HEK293 (cell line): ENCODE results near the gene GOLGA6L24.
"Not testable (repeated sequence)": the region's sequence is repeated elsewhere in the genome, so short reads cannot be mapped to it uniquely, and the experiment has no call there.

Experiments used
- CTCF ChIA-PET: fragments of 350-600 bp; formaldehyde crosslinking; extraction: SDS; loops from one replicate; lab custom pipeline; 2021; ENCODE audit warnings: antibody characterized with exemption; lab: Yijun Ruan, JAX
- POLR2A ChIA-PET: fragments of 300-600 bp; formaldehyde crosslinking; extraction: SDS; loops from one replicate; lab custom pipeline; 2020; ENCODE audit warnings: antibody characterized with exemption, inconsistent platforms; lab: Yijun Ruan, JAX
- H3K27ac ChIP-seq: fragments of 200-500 bp; sonication (Bioruptor generic); 2 replicates; pipeline ENCODE4 v1.5.1; 2014; ENCODE audit warnings: low read depth, low read length, control low read depth, inconsistent platforms; ENCODE audit errors: extremely low read depth
- H3K36me3 ChIP-seq, 2 experiments: fragments of 200-500 bp in 1 of 2; sonication (Bioruptor generic) in 1 of 2; 1 replicate in 1 of 2; 2 replicates in 1 of 2; pipeline ENCODE4 v1.5.1; 2014 to 2017; ENCODE audit warnings: inconsistent platforms in 2 of 2, low read length in 2 of 2; ENCODE audit not compliant: control insufficient read depth in 2 of 2, insufficient read depth in 1 of 2
- H3K4me1 ChIP-seq: fragments of 200-500 bp; sonication (Bioruptor generic); 2 replicates; pipeline ENCODE4 v1.5.1; 2014; ENCODE audit warnings: mild to moderate bottlenecking, low read length, inconsistent platforms; ENCODE audit not compliant: control insufficient read depth, insufficient read depth
- H3K4me3 ChIP-seq: 2 replicates; pipeline ENCODE4 v1.5.1; 2011; ENCODE audit warnings: low read depth, mild to moderate bottlenecking, control low read depth, low read length, moderate library complexity
- H3K9me3 ChIP-seq: fragments of 200-500 bp; sonication (Bioruptor generic); 2 replicates; pipeline ENCODE4 v1.5.1; 2014; ENCODE audit warnings: low read depth, low read length, inconsistent platforms; ENCODE audit not compliant: control insufficient read depth, insufficient read depth

The GOLGA6L24 gene

DNA sequence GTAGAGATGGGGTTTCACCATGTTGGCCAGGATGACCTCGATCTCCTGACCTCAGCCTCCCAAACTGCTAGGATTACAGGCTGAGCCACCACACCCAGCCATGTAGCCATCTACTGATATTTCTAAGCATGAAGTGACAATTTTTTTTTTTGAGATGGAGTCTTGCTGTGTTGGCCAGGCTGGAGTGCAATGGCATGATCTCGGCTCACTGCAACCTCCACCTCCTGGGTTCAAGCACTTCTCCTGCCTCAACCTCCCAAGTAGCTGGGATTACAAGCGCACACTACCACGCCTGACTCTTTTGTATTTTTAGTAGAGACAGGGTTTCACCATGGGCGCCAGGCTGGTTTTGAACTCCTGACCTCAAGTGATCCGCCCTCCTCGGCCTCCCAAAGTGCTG lies 40.9 kb downstream of the GOLGA6L24 start:
- CTCF ChIA-PET, H3K27ac ChIP-seq, H3K4me3 ChIP-seq, H3K9me3 ChIP-seq, H3K4me1 ChIP-seq, POLR2A ChIA-PET: not testable (repeated sequence)
- peaks cover 4 to 25% of the 10 kb centered on the region in 2 experiments; a peak in 2 of 3 replicates for H3K36me3 ChIP-seq

DNA sequence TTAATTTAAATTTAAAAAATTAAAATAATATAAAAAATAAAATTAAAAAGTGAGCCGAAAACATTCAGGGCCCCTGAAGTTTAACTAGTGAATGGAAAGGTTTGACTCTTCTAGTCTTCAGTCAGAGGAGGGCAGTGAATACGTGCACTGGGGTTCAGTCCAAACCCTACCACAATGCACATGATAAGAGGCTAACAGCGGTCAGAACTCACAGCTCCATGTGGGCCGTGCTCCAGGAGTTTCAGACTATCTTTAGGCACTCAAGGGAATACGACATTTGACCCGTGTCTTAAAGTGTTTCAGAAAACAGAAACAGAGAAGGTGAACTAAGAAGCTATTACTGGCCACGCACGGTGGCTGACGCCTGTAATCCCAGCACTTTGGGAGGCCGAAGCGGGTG lies 47.4 kb downstream of the GOLGA6L24 start:
- H3K4me1 ChIP-seq, CTCF ChIA-PET, POLR2A ChIA-PET, H3K27ac ChIP-seq, H3K4me3 ChIP-seq, H3K9me3 ChIP-seq: not testable (repeated sequence)
- H3K36me3 ChIP-seq = peaks cover 0 to 18% of the 10 kb centered on the region in 2 experiments; a peak in 2 of 3 replicates

DNA sequence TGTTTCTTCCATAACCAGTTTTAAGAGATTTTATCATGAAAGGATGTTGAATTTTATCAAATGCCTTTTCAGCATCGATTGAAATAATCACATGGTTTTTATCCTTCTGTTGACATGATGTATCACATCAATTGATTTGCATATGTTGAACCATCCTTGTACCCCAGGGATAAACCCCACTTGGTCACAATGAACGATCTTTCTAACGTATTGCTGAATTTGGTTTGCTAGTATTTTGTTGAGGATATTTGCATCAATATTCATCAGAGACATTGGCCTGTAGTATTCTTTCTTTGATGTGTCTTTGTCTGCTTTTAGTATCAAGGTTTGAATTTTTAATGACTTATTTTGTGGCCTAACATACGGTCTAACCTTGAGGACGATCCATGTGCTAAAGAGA lies 49.2 kb downstream of the GOLGA6L24 start:
- POLR2A ChIA-PET, CTCF ChIA-PET, H3K4me1 ChIP-seq, H3K4me3 ChIP-seq, H3K9me3 ChIP-seq, H3K27ac ChIP-seq: not testable (repeated sequence)
- peaks cover 0 to 11% of the 10 kb centered on the region in 2 experiments; a peak in 1 of 3 replicates for H3K36me3 ChIP-seq
